Measurements from ENCODE around the gene USP11. TPM values are rescaled to one million over a fixed set of nuclear protein-coding genes. Genes with fewer than 3 reads are reported as not detected.

Gene USP11
- total RNA-seq = 24.8 and 28.7 TPM in 2 replicates

DNA sequence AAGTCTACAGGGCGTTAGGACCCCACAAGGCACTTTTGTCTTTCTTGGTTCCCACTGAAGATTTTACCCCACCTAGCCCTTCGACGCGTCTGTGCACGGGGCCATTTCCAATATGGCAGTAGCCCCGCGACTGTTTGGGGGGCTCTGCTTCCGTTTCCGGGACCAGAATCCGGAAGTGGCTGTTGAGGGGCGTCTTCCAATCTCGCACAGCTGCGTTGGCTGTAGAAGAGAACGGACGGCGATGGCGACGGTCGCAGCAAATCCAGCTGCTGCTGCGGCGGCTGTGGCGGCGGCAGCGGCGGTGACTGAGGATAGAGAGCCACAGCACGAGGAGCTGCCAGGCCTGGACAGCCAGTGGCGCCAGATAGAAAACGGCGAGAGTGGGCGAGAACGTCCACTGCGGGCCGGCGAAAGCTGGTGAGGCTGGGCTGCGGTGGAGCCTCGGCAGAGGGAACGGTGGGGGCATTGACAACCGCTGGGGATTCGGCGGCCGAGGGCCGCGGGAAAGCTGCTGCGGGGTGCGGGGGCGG lies at the start of gene USP11:
USP11 (plus strand) TSS at position 207 of the 530 bp plus-strand sequence; CDS start at position 242, 35 bp downstream.

DNA sequence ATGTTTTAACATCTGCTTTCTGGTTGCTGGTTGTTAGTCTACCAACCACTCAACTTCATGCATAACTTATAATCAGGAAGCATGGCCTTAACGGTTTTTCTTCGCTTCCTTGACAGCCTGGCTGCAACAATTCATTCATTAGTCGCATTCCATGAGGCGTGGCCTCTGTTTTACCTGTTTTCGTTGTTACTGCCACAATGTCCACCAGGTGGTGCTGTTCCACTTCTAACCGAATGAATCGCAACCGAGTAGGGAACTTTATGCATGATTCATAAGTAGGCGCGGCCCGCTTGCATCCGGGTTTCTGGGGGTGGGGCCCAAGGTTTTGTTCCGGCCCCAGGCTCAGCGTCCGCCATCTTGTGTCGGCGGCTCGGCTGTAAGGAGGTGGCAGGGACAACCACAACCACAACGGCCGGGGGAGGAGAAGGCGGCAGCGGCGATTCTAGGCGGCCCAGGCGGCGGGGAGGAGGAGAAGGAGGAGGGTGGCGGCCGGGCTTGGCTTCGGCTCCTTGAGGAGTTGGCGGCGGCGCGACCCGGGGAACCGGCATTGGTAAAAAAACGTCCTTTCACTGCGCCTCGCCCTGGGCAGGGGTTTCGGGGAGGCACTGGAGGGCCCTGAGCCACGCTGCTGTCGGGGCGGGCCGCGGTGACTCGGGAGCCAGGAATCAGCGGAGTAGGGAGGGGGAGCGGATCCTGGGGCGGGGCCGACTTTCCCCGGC lies 39.2 kb upstream of the USP11 start, which contains the start of gene UBA1:
UBA1 (plus strand) TSS at position 355 of the 719 bp plus-strand sequence. CDS start 4,974 bp downstream, outside the sequence.

GRCh38 chrX:47218280-47218919 lies 14.4 kb upstream of the USP11 start, which contains the start of gene CDK16:
CDK16 (plus strand) TSS chrX:47218681; CDS start chrX:47223558, 4,877 bp downstream.

Small RNA genes lying within 50 kb of the gene (small RNA-seq; reads per million reads assigned to genes)
- gene RN7SL785P = not detected

Other genes with a start within 250 kb of the USP11 start
- gene RGN, start 154.6 kb upstream of the USP11 start, total RNA-seq = 0.98 and 1.5 TPM in 2 replicates
- gene NDUFB11, start 88.3 kb upstream of the USP11 start, total RNA-seq = 43.2 and 73.1 TPM in 2 replicates
- gene RBM10, start 87.8 kb upstream of the USP11 start, total RNA-seq = 49.6 and 71.7 TPM in 2 replicates
- gene UBA1, start 39.2 kb upstream of the USP11 start, total RNA-seq = 164 and 214 TPM in 2 replicates
- 92.1 and 97.0 TPM in 2 replicates for gene CDK16, start 14.3 kb upstream of the USP11 start, total RNA-seq
- gene ZNF157, start 137.6 kb downstream of the USP11 start, total RNA-seq = not detected in 2 replicates